Thyroid gland (tissue), 4 donors: ENCODE results near the gene CALD1. TPM values are rescaled to one million over a fixed set of nuclear protein-coding genes. Genes with fewer than 3 reads are reported as not detected.

ENCODE experiments used
- DNase-seq, 2 donors: peaks; one replicate each; pipeline ENCODE4 v3.0.0-alpha.2; 2019
- H3K27ac ChIP-seq, 3 donors: fragments of 200-600 bp; sonication (generic); 1 replicate in 2 of 3; 2 replicates in 1 of 3; pipeline ENCODE4 v1.5.1; 2016 to 2019; ENCODE audit warnings: mild to moderate bottlenecking in 1 of 3, moderate library complexity in 1 of 3
- H3K27me3 ChIP-seq: fragments of 200-600 bp; sonication (generic); one replicate; pipeline ENCODE4 v1.5.1; 2019
- H3K36me3 ChIP-seq, 2 donors: fragments of 200-600 bp; sonication (generic); one replicate each; pipeline ENCODE4 v1.5.1; 2016 to 2019
- H3K4me1 ChIP-seq, 2 donors: fragments of 200-600 bp; sonication (generic); one replicate each; pipeline ENCODE4 v1.5.1; 2017 to 2019
- H3K4me3 ChIP-seq, 3 donors: fragments of 200-600 bp; sonication (generic); replicated peaks in 1 of 3; 1 replicate in 2 of 3; 2 replicates in 1 of 3; pipeline ENCODE4 v1.5.1; 2016; ENCODE audit warnings: mild to moderate bottlenecking in 1 of 3
- H3K9me3 ChIP-seq: fragments of 200-600 bp; sonication (generic); one replicate; pipeline ENCODE4 v1.5.1; 2017
- POLR2A ChIP-seq, 2 donors: fragments of 450-650 bp; IDR thresholded peaks; one replicate each; pipeline ENCODE4 v1.6.1; 2017; ENCODE audit warnings: antibody characterized with exemption in 2 of 2, mild to moderate bottlenecking in 2 of 2, moderate library complexity in 1 of 2
- whole genome bisulfite sequencing, 2 donors: methylation state at CpG; one replicate each; pipeline ENCODE4 v1.1.5; 2017; 5-methylcytosine and 5-hydroxymethylcytosine counted together
- intact Hi-C: fragments of 100-400 bp; cut with DNase I; formaldehyde crosslinking; loops from one replicate; pipeline ENCODE4 v1.15.1; 2023
- total RNA-seq, 4 donors: library from RNA; depleted of rRNA; stranded (reverse); fragments of >200 nt; gene quantifications; one replicate each; pipeline ENCODE4 v1.2.3, GENCODE V29; 2016
- TF ChIP-seq, protein P1 (sequence below), 6 experiments: fragments of 200-600 bp in 3 of 6; fragments of 450-650 bp in 3 of 6; sonication (generic) in 3 of 6; IDR thresholded peaks; one replicate each; pipeline ENCODE4 v1.5.1; 2016 to 2019; ENCODE audit warnings: antibody characterized with exemption in 6 of 6, mild to moderate bottlenecking in 2 of 6, inconsistent platforms in 1 of 6, moderate library complexity in 1 of 6

CALD1 gene
- total RNA-seq, 4 donors from 2014 or later, result 141 to 223 (median 169) TPM

DNA sequence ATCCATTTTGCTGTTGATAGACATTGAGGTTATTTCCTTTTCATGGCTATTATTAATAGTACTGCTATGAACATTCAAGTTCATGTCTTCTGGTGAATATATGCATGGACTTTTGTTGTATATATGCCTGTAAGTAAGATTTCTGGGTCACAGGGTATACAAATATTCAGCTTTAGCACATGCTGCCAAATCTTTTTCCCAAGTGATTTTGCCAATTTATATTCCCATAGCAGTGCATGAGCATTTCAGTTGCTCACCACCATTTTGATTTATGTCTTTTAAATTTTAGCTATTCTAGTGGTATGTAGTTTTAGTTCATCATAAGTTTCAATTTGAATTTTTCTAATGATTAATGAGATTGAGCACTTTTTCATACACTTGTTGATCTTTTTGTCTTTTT, 59.9 kb downstream of the CALD1 start:
- no peak for DNase-seq
- no peak overlapping the region for H3K4me3 ChIP-seq
- H3K9me3 ChIP-seq, result no peaks in the 10 kb centered on the region
- TF ChIP-seq, protein P1, sequence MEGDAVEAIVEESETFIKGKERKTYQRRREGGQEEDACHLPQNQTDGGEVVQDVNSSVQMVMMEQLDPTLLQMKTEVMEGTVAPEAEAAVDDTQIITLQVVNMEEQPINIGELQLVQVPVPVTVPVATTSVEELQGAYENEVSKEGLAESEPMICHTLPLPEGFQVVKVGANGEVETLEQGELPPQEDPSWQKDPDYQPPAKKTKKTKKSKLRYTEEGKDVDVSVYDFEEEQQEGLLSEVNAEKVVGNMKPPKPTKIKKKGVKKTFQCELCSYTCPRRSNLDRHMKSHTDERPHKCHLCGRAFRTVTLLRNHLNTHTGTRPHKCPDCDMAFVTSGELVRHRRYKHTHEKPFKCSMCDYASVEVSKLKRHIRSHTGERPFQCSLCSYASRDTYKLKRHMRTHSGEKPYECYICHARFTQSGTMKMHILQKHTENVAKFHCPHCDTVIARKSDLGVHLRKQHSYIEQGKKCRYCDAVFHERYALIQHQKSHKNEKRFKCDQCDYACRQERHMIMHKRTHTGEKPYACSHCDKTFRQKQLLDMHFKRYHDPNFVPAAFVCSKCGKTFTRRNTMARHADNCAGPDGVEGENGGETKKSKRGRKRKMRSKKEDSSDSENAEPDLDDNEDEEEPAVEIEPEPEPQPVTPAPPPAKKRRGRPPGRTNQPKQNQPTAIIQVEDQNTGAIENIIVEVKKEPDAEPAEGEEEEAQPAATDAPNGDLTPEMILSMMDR (IDR thresholded peaks at IDR 0.05), result no peak
- TF ChIP-seq POLR2A (IDR thresholded peaks at IDR 0.05), result no peak
- H3K27ac ChIP-seq, result no peak overlapping the region
- H3K27me3 ChIP-seq, result no peaks in the 10 kb centered on the region
- H3K36me3 ChIP-seq, result no peaks in the 10 kb centered on the region
- H3K4me1 ChIP-seq, result no peaks in the 10 kb centered on the region
- intact Hi-C loops, result no loop called here

DNA sequence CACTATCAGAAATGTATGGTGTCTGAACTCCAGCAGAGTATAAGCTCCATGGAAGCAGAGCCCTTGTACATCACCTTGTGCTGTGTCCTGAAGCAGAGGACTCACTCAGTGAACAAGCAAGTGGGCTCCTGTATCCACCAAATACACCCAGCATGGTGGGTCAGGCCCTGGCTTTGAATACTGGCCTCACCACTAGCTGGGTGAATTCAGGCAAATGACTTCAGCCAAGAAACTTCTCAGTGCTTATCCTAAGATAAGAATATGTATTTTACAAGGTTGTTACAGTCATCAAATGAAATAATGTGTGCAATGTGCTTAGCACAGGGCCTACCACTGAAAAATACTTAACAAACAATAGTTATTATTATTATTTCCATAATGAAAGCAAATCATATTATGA, 62.6 kb downstream of the CALD1 start:
- Histone ChIP-seq H3K36me3 (no peaks in the 10 kb centered on the region), H3K27ac (peak overlapping the region in 1 of 3 donors; percentile 8), H3K4me1 (no peaks in the 10 kb centered on the region), H3K9me3 (no peaks in the 10 kb centered on the region), H3K27me3 (no peaks in the 10 kb centered on the region), H3K4me3 (no peak overlapping the region)
- intact Hi-C loops, result no loop called here
- no peak for TF ChIP-seq POLR2A (IDR thresholded peaks at IDR 0.05)
- TF ChIP-seq, protein P1 (IDR thresholded peaks at IDR 0.05), result no peak
- DNase-seq, result no peak

DNA sequence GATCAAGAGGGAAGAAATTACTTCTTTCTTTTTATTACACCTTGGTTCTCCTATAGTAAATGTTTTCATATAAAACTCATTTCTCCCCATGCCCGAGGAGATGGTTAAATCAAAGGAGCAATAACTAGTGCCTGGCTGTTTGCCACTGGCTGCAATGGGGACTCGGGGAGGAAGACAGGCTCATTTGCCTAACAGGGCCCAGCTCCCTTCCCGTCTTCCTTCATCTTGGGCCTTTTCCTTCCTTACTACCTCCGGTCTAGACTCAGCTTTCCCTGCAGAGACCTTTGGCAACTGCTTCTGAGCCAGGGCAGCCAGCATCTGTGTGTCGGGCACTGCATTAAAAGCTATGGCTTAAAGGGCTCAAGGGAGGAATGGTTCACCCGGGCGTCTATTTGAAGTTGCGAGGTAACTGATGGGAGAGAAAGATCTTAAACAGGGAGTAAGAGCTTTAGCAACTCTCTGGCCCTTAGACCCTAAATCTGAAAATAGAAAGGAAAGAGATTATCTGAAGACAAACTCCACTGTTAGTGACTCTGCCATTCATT, 63.5 kb downstream of the CALD1 start:
- intact Hi-C loops, result no loop called here
- no peak overlapping the region for H3K4me3 ChIP-seq
- TF ChIP-seq POLR2A (IDR thresholded peaks at IDR 0.05), result no peak
- TF ChIP-seq, protein P1 (IDR thresholded peaks at IDR 0.05), result no peak
- H3K27me3 ChIP-seq, result no peaks in the 10 kb centered on the region
- no peaks in the 10 kb centered on the region for H3K9me3 ChIP-seq
- H3K36me3 ChIP-seq, result no peaks in the 10 kb centered on the region
- peak overlapping the region in 1 of 3 donors; percentile 19 for H3K27ac ChIP-seq
- no peak for DNase-seq
- peaks cover 0 to 7% of the 10 kb centered on the region in 2 donors for H3K4me1 ChIP-seq
- 73 to 75% methylated on average over 8 of the region's 8 CpGs for WGBS, 2 donors

- TF ChIP-seq, protein P1 (IDR thresholded peaks at IDR 0.05), result no peak
- TF ChIP-seq POLR2A (IDR thresholded peaks at IDR 0.05), result no peak
- DNase-seq, result no peak
- Histone ChIP-seq H3K4me3 (no peak overlapping the region), H3K36me3 (no peaks in the 10 kb centered on the region), H3K27me3 (no peaks in the 10 kb centered on the region), H3K4me1 (peaks cover 0 to 7% of the 10 kb centered on the region in 2 donors), H3K9me3 (no peaks in the 10 kb centered on the region), H3K27ac (no peak overlapping the region)
- intact Hi-C loops, result no loop called here
Observed at GRCh38 chr7:134844200-134844599, 64.8 kb downstream of the CALD1 start.

GRCh38 chr7:134845461-134845860, 66.0 kb downstream of the CALD1 start:
- intact Hi-C loops, result no loop called here
- Histone ChIP-seq H3K4me3 (no peak overlapping the region), H3K4me1 (peaks cover 0 to 7% of the 10 kb centered on the region in 2 donors), H3K27me3 (no peaks in the 10 kb centered on the region), H3K9me3 (no peaks in the 10 kb centered on the region), H3K36me3 (no peaks in the 10 kb centered on the region), H3K27ac (no peak overlapping the region)
- 75 to 94% methylated on average over 3 of the region's 3 CpGs for WGBS, 2 donors
- no peak for DNase-seq
- TF ChIP-seq, protein P1 (IDR thresholded peaks at IDR 0.05), result no peak
- TF ChIP-seq POLR2A (IDR thresholded peaks at IDR 0.05), result no peak
